ENCODE data around the gene FNDC3A.

Gene FNDC3A

DNA sequence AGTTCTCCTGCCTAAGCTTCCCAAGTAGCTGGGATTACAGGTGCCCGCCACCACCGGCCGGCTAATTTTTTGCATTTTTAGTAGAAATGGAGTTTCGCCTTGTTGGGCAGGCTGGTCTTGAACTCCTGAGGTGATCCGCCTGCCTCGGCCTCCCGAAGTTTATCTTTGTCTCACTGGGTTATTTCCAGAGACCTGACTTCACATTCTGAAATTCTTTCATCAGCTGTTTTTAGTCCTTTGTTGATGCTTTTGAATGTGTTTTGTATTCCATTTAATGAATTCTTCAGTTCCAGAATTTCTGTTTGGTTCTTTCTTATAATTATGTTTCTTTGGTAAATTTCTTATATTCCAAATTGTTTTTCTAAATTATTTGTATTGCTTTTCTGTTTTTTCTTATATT is 189.0 kb downstream of the FNDC3A start:
- DNase-seq: no peak

DNA sequence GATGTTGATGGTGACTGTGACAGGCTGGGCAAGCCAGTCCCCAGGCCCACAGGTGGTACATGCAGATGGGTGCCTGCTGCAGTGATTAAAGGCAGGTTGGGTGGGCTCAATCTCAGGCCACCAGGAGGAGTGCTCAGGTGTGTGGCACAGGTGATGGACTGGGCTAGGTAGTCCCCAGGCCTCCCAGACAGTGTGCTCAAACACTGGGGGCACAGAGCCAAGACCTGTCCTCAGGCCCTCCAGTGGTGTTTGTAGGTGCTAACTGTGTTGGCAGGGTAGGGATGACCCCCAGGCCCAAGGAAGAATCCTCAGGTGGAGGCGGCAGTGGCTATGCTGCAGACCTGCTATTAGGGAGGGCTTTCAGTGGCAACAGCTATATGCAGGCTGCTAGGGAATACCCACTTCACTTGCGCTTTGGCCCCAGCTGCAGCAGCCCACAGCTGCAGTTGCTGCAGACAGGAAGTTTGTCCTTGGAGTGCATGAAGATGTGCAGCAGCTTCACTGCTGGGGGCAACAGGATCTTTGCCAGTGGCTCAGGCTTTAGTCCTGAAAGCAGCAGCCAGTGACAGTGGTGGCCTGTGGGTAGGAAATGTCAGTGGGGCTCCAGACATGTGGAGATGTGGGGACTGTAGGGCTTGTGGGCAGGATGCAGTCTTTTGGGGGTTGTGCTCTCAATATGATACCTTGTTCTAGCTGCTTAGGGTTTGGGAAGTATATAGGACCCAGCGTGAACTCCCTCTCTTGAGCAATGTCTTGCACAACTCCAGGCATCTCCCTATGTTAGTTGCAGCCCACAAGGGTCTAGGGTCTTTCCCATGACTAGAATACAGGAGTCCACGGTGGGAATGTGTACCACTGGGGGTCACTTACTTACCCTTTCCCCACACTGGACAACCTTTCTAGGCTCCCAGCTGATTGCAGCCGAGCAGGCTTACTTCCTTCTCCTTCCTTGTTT is 190.4 kb downstream of the FNDC3A start:
- DNase-seq: no peak

DNA sequence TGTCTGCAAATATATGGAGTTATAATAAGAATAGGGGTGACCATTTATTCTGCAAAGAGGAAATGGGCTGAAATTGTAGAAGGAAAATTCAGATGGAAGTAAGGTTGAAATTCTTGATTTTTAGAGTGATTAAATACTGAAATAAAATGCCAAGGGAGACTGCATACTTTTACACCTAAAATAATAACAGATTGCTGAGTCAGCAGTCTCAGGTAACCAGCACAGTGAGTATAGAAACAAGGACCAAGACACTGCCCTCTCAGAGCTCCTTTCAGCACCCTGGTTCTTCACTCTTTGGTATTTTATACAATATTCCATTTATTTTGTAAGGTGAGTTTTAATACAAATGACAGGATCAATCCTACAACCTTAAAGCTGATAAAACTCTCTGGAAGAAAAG is 195.6 kb downstream of the FNDC3A start:
- DNase-seq: no peak

DNA sequence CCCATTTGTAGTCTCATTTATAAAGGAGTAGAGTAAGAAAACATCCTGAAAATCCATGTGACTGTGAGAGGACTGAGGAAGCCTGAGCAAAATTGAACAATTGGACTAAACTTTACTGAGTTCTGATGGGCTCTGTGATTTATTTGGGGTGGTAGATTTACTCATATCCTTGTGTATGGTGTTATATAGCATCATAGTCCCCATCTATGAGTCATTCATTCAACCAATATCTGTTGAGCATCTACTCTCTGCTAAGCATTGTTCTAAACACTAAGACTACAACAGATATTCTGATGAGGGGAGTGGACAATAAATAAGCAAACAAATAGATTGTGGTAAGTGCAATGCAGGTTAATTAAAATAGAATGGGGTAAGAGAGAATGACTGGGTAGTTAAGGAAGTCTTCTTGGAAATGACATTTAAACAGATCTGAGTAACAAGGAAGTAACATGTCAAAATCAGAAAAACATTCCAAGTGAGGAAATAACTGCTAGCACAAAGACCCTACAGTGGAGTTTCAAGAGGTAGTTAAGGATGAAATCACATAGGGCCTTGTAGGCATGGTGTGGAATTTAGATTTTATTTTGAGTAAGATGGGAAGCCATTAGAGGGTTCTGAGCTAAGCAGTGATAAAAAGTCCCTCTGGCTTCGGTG is 208.1 kb downstream of the FNDC3A start:
- no peak for DNase-seq

DNA sequence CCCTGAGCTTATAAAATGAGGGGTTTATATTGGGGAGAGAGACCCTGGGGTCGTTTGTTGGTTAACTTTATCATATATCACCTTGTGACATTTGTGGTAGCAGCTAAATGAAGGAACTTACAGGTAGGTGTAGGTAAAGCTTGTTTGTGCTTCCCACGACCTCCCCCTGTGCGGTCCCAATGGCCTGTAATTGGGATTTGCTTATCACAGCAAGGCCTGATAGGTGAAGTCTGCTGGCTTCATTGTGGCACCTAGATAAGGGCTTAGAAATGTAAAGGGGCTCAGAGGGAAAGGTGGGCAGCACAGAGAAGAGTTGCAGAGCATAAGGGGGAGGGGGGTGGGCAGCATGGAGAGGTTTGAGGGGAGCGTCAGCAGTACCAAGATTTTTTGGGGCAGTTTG is 208.9 kb downstream of the FNDC3A start:
- no peak for DNase-seq

DNA sequence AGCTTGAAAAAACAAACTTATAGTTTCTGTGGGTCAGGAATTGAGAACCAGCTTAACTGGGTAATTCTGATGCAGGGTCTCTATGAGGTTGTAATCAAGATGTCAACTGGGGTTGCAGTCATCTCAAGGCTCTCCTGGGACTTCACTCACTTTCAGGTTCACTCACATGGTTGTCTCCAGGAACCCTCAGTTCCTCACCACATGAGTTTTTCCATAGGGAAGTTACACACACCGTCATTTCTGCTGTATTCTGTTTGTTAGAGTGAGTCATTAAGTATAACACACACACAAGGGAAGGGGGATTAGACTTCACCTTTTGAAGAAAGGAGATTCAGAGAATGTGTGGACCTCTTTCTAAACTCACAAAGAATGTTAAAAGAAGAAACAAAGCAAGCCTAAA is 209.6 kb downstream of the FNDC3A start:
- DNase-seq: no peak

DNA sequence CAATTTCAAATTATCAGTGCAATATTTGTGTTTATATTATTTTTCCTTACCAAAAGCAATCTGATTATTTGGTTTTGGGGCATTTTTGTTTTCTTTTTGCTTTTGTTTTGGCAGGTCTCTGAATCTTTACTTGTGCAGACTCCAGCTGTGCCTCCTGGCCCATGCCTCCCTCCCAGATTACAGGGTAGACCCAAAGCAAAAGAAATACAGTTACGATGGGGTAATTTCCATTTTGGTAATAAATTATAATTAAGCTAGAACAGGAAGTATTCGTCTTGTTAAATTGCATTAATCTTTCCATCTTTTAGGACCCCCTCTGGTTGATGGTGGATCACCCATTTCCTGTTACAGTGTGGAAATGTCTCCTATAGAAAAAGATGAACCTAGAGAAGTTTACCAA is 215.2 kb downstream of the FNDC3A start:
- no peak for DNase-seq

DNA sequence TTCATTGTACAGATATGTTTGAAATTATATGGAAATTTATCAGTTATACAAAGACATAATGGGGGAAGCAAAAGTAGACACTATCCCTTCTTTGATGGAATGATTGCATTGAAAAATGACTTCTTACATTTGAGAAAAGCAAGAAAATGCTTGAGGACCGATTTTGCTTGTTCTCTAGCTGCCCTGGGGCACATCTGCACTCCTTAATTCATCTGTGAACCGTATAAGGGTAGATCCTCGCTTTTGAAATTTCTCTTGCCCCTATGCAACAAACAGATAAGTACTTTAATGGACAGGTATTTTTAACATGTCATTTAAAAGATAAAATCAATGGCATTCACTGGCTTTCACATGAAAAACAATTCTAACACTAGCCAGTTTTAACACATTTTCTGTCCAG is 230.9 kb downstream of the FNDC3A start:
- no peak for DNase-seq

DNA sequence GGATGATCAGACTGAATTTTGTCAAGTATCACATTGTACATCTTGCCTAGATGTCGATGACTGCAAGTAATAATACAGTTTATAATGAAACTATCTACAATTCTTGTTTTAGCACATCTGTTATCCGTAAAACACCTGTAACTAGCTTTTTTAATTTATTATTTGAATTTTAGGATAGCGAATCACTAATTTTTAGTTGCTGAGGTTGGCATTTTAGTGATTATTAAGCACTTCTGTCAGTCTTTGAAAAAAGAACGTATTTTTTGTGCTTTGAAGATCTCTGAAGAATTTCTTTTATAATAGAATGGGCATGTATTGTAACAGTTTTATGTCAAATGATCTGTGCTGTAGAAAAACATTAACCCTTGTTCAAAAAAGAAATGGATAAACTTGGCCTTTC is 232.9 kb downstream of the FNDC3A start:
- no peak for DNase-seq

DNA sequence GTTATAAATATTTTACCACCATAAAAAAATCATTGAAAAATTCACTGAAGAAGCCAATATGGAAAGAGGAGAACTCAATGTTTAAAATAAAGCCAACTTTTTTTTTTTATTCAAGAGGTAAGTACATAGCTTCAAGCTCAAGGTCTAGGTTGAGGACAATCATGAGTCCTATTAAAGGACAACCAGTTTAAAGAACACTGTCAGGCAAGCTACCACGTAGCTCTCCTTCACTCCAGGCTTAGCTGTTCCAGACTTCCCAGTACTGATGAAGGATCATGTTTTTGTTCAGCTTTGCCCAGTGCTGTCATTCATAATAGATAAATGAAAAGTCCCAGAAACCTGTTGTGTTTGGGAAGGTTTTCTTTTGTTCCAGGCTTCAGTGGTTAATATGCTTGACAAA is 234.4 kb downstream of the FNDC3A start:
- no peak for DNase-seq

DNA sequence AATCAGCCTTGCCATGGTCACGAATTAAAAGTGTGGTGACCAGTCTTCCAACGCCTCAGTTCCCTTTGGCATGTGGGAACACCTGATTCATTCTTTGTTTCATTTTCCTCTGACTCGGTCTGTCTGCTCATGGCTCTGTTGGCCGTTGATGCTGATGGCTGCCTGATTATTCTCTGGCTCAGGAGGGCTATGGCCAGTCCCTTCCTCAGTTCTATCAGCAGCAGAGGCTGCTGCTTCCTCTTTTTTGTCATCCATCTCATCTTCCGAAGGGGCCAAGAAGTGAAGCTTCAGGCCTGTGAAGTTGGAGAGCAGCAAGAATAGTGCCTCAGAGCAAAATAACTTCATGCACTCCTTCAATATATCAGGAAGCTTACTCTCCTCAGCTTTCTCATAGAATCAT is 235.0 kb downstream of the FNDC3A start:
- no peak for DNase-seq

DNA sequence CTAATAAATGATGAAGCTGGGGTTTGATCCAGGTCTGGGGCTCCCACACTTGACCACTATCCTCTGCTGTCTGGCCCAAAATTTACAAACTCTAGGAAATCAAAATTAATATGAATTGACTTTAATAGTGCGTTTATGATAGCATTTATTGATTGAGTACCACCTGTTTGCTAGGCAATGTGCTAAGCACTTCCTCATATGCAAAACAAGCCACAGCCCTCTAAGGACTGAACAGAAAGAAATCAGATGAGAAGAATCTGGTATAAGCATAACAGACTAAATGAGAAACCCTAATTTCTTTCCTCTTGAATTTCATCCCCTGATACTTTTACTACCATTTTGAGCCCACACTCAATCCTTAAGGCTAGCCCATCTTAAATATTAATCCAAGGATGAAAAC is 237.8 kb downstream of the FNDC3A start:
- no peak for DNase-seq

DNA sequence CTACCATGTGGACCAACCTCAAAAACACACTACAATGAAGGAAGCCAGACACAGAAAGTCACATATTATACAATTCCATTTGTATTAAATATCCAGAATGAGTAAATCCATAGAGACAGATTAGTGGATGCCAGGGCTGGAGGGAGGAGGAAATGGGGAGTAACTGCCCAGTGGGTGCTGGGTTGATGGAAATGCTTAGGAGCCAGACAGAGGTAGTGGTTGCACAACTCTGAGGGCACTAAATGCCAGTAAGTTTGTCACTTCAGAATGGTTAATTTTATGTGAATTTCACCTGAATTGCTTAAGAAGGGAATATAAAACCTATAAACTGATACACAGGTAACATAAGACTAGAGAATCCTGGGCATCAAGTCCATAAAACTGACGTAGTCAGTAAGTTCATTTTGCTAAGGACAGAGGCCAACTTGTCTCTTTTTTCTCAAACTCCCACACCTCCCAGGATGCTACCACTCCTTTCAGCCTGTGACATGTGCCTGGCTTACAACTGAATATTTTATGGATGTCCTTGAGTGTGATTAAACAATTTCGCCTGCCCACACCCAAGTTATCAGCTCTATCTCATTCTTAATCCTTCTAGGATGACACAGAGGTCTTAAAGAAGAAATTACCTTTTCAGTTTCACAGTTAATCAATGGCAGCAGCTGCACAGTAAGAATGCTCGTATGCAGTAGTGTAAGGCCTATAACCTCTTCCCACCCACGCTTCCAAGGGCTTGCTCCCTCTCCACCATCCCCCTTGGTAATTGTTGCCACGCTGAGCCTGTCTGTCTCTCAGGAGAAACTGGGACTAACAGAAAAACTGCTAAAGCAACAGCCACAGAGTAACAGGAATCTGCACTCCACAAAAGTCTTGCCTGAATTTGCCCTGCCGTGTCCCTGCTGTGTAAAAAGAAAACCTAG is 238.5 kb downstream of the FNDC3A start:
- no peak for DNase-seq

DNA sequence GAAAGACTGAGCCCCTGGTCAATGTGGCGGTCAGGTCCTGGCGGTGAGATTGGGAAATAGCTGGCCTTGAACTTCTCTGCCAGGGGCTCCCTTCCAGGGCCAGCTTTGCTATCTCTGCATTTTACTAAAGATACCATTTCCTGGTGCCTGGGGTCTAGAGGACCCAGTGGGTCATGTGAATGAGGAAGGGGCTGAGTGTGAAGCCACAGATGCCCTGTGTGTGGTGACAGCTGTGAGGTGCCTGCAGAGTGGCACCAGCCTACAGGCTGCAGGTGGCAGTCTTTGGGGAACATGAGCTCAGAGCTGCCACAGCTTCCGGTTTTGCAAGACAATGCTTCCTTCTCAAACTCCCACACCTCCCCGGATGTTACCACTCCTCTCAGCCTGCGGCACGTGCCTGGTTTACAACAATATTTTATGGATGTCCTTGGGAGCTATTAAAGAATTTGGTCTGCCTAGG is 239.2 kb downstream of the FNDC3A start:
- peak; percentile 67 for DNase-seq

DNA sequence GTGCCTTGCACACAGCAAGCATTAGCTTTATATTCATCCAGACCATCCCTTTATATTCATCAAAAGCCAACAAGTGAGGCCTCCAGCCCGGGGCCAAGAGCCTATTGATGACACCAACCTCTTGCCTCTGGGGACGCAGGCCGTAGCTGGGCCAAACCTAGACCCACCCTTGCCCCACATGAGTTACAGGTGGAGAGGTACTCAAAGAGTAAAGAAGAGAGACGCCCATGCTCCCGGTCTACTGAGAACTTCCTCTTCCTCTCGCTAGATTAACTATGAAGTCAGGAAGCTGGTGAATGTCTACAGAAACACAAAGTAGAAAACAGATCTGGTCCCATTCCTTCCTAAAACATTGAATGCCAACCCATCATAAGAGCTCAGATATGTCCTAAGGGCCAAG is 240.6 kb downstream of the FNDC3A start:
- DNase-seq: no peak

DNA sequence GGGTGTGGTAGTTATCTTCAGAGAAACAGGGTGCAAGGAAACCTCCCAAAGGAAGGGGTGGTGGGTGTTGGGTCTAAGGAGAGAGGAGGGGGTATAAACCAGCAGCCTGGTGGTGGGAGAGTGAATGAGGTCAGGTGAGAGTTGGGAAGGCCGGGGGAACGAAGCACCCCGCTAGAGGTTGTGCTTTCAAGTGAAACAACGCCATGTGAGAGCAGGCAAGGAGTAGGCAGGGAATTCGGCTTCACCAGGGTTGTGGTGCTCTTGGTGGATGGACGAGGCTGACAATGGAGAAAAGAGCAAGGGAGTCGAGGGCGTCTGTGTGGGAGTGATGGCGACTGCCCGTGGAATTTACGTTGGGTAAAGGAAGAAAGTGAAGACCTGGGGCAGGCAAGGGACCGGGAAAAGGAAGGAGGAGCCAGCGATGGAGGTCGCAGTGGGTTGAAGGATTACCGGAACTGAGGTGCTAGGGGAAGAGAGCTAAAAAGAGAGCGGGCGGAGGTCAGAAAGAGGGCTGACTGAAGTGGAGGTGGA is 242.3 kb downstream of the FNDC3A start:
- DNase-seq: no peak

DNA sequence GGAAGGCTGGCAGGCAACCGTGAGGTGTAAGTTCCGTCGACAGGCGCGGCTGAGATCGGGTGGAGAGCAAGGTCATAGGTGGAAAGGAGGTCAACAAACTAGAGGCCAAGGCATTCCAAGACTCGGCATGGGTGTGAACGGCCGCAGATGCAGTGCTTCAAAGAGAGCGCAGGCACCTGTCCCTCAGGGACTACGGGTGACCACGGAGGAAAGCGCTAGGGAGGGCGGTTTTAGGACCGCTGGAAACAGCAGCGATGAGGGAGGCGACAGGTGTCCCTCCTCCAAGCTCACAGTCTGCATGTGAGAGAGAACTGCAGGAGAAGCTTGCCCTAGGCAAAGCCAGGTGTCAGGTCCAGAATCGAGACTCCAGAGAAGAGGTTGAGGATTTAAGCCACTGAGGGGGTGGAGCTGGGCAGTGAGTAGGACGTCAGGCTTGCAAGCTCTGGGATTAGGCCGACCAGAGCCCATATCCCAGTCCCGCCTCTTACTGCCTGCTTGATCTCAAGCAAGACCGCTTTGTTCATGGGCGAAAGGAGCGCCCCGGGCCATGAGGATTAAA is 242.9 kb downstream of the FNDC3A start:
- no peak for DNase-seq

DNA sequence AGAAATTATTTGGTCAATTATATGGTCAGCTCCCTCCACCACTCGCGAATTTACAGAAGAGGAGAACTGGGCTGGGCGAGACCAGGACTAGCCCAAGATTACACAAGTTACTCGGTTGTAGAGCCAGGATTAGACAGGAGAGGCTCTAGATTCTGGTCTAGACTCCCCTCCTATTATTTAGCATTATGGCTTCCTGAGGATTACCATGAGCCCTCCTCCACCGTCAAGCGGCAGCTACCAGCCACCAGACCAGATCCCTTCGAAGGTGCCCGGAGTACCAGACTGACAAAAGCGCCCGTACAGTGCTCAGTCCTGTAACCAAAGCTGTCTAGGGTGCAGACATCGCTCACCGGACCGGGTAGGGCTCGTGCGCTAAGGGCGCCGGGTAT is 243.9 kb downstream of the FNDC3A start:
- DNase-seq: no peak

DNA sequence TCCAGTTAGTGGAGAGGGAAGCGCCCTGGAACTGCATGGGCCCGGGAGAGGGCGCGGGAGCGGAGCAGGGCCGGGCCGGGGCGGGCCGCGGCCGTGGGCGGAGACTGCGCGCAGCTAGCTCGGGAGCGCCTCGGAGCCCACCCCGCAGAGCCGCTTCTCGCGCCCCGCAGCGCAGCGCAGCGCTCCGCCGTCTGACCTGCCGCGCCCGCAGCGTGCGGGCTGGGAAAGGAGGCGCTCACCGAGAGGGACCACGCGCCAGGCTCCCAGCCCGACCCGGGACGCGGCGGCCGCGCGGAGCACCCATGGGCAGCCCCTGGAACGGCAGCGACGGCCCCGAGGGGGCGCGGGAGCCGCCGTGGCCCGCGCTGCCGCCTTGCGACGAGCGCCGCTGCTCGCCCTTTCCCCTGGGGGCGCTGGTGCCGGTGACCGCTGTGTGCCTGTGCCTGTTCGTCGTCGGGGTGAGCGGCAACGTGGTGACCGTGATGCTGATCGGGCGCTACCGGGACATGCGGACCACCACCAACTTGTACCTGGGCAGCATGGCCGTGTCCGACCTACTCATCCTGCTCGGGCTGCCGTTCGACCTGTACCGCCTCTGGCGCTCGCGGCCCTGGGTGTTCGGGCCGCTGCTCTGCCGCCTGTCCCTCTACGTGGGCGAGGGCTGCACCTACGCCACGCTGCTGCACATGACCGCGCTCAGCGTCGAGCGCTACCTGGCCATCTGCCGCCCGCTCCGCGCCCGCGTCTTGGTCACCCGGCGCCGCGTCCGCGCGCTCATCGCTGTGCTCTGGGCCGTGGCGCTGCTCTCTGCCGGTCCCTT is 244.5 kb downstream of the FNDC3A start, which contains the start of gene MLNR:
Gene MLNR, plus strand, starts transcription at position 303 of the 820 bp plus-strand sequence. Its CDS starts 0 bp downstream, at position 303.
- DNase-seq: no peak

DNA sequence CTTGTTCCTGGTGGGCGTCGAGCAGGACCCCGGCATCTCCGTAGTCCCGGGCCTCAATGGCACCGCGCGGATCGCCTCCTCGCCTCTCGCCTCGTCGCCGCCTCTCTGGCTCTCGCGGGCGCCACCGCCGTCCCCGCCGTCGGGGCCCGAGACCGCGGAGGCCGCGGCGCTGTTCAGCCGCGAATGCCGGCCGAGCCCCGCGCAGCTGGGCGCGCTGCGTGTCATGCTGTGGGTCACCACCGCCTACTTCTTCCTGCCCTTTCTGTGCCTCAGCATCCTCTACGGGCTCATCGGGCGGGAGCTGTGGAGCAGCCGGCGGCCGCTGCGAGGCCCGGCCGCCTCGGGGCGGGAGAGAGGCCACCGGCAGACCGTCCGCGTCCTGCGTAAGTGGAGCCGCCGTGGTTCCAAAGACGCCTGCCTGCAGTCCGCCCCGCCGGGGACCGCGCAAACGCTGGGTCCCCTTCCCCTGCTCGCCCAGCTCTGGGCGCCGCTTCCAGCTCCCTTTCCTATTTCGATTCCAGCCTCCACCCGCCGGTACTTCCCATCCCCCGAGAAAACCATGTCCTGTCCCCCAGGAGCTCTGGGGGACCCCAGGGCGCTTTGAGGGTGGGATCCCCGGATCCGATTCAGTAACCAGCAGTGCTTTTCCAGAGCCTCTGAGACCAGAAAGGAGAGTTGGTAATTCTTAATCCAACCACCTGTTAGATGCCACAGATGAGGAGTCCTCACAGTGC is 245.3 kb downstream of the FNDC3A start:
- DNase-seq: no peak

DNA sequence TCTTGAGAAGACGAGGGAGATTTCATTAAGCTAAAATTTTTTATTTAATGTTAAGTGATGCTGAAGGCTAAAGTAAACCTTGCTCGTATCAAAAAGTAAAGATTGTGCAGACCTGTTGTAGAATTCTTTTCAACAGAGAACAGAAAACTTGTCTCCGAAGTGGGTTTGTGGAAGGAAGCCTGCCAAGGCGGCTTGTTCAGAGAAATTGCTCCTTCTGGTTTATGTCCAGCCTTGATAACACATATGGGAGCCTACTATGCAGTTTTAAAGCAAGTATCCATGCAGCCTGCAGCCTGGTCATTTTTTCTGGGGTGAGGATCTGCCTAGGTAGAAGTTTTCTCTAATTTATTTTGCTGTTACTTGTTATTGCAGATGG is 245.9 kb downstream of the FNDC3A start:
- DNase-seq: no peak

Measured in CD4-positive, alpha-beta T cell treated with Interleukin-15 for 1 hour (primary cell).